ENCODE results near the gene ZNF334.

ZNF334 gene

GRCh38 chr20:46512943-46513844 lies at the start of gene ZNF334:
ZNF334 (minus strand) TSS chr20:46513559; CDS start chr20:46512102, 1,457 bp downstream.
- no peak for DNase-seq (ENCODE audit: low spot score)

DNA sequence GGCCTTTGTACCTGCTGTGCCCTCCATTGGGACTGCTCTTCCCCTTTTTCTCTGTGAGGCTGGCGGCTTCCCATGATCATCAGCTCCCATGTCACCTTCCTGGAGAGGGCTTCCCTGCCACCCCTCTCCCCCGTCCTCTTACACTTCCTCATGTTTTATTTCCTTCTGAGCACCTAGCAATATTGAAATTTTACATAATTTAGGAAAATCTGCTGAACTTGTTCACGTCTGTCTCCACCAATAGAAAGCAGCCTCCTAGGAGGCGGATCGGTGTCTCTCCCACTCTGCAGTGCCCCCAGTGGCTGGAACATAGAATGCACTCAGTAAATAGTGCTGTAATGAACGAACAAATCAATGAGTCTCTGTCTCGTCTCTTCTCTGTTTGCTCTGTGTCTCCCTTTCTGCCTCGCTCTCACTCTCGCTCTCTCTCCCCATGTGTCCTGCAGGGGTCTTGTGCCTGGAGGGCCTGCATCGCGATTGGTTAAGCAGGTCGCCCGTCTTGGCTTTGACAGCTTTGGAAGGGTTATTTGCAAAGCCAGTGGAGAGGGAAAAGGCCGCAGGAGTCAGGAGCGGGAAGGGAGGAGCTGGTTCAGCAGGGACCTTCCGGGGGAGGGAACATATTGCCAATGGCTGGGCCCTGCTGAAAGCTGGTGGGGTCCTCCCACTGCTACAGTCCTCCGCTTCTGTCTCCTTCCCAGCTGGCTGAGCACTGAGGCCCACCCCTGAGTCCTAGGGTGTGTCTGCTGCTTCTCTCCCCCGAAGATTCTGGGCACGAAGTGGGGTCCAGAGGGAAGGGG lies 49.2 kb upstream of the ZNF334 start:
- peak; percentile 51 for DNase-seq (ENCODE audit: low spot score)

- no peak for DNase-seq (ENCODE audit: low spot score)
Measured at GRCh38 chr20:46562009-46562372, 48.6 kb upstream of the ZNF334 start.

GRCh38 chr20:46559685-46560440 lies 46.5 kb upstream of the ZNF334 start:
- DNase-seq (ENCODE audit: low spot score): no peak

GRCh38 chr20:46559001-46559400 lies 45.6 kb upstream of the ZNF334 start:
- no peak for DNase-seq (ENCODE audit: low spot score)

DNA sequence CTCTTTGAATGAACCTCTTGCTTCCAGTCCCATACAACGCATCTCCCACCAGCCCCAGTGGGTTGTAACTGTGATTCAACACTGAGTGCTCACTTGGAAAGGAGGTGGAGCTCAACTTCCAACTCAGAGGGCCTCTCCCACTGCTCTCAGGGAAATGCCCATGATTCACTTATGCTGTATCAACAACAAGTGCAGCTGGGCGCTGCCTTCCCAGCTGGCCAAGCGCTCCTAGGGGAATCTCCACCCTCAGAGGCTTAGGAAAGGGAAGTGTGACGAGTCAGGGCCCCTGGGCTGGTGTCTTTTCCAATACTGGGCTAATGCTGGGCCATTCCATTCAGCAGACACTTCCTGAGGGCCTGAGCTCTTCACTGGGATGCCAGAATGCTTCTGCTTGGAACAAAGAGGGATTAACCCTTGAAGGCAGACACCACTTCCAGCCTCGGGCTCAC lies 45.2 kb upstream of the ZNF334 start:
- DNase-seq (ENCODE audit: low spot score): no peak

DNA sequence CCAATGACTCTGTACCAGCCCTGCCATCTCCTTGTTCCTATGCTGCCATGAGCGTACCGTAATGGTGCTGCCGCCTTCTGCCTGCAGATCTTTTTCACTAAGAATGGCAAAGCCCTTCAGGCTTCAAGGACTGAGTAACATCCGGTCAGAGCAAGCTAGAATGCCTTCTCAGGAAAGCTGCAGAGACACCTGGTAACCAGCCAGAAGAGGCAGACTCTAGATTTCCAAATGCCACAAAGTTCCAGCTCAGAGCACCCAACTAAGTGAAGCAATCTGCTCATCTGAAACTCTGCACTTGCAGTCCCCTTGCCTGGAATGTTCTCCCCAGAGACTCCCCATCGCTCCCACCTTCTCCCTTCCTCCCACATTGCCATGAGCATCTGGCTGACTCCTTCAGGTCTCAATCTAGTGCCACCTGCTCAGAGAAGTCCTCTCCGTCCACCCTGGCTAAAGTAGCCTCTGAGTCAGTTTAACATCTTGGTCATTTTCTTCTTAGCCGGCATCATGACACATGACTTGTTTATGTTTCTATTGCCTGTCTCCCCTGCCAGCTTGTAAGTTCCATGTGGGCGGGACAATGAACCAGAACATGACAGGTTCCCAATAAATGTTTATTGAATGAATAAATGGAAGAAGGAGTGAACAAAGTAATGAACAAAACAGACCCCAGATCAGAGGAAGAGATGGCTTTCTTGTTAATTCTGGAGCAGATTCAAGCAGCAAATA lies 44.0 kb upstream of the ZNF334 start:
- DNase-seq (ENCODE audit: low spot score): no peak

DNA sequence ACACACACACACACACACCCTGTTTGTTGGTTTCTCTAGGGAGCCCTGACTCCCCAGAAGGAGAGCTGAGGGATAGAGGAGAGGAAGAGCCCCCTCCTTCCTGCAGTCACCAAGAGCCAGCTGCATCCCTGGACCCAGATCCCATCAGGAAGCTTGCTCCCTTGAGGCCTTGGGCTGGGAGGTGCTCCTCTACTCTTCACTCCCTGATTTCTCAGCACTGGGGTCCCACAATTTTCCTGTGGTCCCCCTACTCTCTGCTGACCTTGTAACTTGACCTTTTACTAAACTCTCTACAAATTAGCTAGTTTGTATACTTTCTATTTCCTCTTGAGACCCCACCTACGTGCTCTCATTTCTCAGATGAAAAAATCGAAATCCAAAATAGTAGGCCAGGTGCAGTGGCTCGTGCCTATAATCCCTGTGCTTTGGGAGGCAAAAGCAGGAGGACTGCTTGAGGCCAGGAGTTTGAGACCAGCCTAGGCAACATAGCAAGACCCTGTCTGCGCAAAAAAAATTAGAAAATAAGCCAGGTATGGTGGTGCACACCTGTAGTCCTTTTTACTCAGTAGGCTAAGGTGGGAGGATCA lies 42.1 kb upstream of the ZNF334 start:
- no peak for DNase-seq (ENCODE audit: low spot score)

GRCh38 chr20:46554828-46555227 lies 41.5 kb upstream of the ZNF334 start:
- DNase-seq (ENCODE audit: low spot score): no peak

DNA sequence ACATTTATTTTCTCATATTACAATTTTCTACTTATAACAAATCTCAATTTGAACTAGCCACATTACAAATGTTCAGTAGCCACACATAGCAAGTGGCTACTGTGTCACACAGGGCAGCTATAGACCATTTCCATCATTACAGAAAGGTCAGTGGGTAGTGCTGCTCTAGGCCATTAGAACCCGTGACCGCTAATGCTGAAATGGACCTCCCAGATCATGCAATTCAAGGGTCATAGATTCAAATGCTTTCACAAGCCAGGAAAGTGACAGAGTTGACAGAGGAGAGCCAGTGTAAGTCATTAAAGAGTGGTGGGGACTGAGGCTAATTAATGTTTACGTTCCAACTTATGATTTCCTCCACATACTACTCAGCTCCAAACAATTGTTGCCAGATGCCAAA lies 40.6 kb upstream of the ZNF334 start:
- DNase-seq (ENCODE audit: low spot score): no peak

DNA sequence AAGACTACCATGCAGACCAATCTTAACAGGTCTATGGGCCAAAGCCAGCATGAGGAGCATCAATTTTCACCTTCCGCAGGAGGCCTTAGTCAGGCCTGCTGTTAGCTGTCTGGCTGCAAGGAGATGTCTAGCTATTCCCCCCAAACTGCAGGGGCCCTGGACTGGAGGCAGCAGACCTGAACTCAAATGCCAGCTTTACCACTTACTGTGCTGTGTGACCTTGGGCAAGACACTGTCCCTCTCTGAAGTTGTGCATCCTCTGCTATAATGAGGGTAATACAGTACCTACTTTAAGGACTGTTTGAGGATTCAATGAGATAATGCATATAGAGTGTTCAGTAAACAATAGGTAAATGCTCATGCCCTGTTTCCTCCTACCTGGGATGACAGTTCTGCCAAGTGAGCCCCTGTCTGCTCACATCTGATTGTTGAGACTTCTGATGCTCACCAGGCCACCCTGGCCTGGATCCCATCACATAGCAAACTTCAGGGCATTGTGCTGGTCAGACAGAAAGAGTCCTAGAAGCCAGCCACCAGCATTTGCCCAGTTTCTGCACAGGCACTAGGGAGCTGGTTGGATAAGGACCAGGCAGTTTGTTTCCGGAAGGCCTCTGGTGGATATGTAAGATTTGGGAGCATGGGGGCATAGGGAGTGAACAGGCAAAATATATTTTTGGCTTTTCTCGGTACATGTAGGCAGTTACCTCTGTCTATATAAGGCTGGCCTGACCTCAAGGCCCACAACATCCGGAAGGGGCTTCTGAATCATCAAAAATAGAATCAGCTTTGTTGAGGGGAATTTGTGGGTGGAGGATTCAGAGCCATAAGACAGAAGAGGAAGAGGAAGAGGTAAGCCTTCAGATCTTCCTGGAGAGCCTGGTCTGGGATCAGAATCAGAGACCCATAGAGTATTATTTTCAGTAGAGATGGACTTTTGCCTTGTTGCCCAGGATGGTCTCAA lies 39.4 kb upstream of the ZNF334 start:
- no peak for DNase-seq (ENCODE audit: low spot score)

DNA sequence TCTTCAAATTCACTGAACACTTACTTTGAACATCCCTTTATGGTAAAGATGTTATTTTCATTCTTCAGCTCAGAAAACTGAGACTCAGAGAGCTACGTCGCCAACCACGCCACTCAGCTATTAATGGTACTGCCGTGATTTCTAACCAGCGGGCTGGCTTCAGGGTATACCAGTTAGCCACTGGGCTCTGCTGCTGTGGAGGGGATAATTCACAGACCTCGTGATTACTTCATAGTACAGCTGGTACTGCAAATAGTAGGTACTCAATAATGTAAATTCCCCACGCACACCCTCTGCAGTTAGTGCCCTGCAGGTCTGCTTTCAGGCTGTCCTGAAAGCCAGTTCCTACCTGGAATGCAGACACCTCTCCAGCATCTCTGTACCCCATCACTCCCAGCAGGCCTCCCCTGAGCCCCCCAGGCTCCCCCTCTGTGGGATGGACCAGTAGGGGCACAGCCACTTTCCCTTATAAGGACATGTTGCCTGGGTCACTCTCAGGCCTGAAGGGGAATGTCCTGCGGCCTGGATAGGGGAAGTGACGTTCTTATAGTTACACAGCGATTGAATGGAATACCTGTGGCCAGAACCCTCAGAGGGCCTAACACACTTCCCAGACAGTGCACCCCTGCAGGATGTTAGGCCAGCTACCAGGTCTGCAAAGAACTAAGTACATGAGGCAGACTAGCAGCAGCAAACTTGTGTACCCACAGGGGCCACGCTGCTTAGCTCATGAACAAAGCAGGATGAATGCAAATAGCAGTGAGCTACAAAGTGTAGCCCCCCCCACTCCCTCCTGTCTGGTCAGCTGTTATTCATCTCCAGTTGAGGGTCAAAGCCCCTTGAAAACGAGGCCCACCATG lies 38.4 kb upstream of the ZNF334 start:
- no peak for DNase-seq (ENCODE audit: low spot score)

DNA sequence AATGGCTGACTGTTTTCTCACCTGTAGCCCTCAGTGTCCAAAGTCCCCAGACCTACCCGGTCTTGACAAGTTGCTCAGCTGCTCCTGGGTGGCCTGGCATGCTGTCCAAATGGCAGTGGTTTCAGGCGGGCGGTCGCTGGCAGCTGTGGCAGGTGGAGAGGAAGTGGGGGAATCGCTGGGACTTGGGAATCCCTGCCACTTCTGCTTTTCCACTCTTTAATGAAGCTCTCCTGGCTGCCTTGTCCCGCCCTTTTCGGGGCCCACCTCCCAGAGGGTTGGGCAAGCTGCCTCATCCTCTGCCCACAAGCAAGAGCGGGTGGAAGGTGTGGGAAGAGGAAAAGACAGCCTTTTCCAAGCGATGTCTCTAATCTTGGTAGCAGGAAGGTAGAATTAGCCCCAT lies 37.1 kb upstream of the ZNF334 start, which contains the start of gene OCSTAMP:
TSS of gene OCSTAMP (minus strand) at position 194 of the 400 bp plus-strand sequence. CDS start at position 100, 94 bp downstream.
- no peak for DNase-seq (ENCODE audit: low spot score)

GRCh38 chr20:46549188-46549972 lies 36.0 kb upstream of the ZNF334 start:
- no peak for DNase-seq (ENCODE audit: low spot score)

DNA sequence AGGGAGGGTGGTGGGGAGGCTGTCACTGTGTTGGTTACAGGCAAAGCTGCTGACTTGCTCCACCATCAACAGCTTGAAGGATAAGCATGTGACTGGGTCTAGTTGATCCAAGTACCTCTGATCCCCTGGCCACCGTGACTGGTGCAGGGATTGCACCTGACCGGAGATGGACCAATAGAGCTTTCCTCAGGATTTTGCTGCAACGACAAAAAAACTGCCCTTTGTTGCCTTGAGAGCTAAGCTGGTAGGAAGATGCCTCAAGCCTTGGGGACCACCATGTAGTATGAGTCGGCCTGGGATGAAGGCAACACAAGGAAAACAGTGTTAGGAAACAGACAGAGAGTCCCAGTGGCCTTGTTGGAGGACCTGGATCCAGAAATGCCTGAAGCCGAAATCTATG lies 35.3 kb upstream of the ZNF334 start:
- DNase-seq (ENCODE audit: low spot score): no peak

- no peak for DNase-seq (ENCODE audit: low spot score)
Measured at GRCh38 chr20:46547995-46548394, 34.6 kb upstream of the ZNF334 start.

GRCh38 chr20:46546936-46547335 lies 33.6 kb upstream of the ZNF334 start:
- DNase-seq (ENCODE audit: low spot score): no peak

DNA sequence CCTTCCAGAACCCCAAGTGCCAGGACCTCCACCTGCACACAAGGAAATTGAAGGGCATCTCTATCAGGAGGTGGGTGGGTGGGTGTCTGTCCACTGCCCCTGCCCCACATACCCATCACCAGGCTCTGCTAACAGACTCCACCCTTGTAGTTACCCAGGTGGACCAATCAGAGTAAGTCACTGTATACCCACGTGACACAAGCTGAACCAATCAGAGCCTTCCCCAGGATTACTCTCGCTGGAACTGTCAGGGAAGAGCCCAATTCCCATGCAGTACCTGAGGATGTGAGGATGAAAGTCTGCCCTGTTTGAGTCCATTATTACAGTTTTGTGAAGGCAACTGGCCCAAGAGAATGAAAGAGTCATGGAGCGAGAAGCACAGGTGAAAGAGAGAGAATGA lies 32.9 kb upstream of the ZNF334 start:
- no peak for DNase-seq (ENCODE audit: low spot score)

Data from hematopoietic multipotent progenitor cell treated with erythropoietin and hydrocortisone succinate and interleukin-3 and kit ligand, for 17 days (in vitro differentiated cells).